Osteocyte (in vitro differentiated cells): Measurements from ENCODE around the gene TPD52L2. TPM values are rescaled to one million over a fixed set of nuclear protein-coding genes. Genes with fewer than 3 reads are reported as not detected.

Experiments
- DNase-seq: peaks from one replicate; pipeline ENCODE4 v3.0.0; 2021; ENCODE audit warnings: mixed read lengths; ENCODE audit not compliant: unreplicated experiment; ENCODE audit errors: extremely low spot score
- H3K27ac Mint-ChIP-seq: one replicate; pipeline ENCODE4 v1.8.0; 2021; ENCODE audit warnings: mild to moderate bottlenecking, mixed read lengths; ENCODE audit not compliant: unreplicated experiment
- H3K27me3 Mint-ChIP-seq: one replicate; pipeline ENCODE4 v1.8.0; 2021; ENCODE audit warnings: mixed read lengths; ENCODE audit not compliant: unreplicated experiment
- H3K36me3 Mint-ChIP-seq: one replicate; pipeline ENCODE4 v1.8.0; 2021; ENCODE audit warnings: mixed read lengths; ENCODE audit not compliant: unreplicated experiment
- H3K4me1 Mint-ChIP-seq: one replicate; pipeline ENCODE4 v1.8.0; 2021; ENCODE audit warnings: mixed read lengths; ENCODE audit not compliant: unreplicated experiment
- H3K4me3 Mint-ChIP-seq: one replicate; pipeline ENCODE4 v1.8.0; 2021; ENCODE audit warnings: mild to moderate bottlenecking, moderate library complexity, mixed read lengths; ENCODE audit not compliant: unreplicated experiment
- H3K9me3 Mint-ChIP-seq: one replicate; pipeline ENCODE4 v1.8.0; 2021; ENCODE audit warnings: mixed read lengths; ENCODE audit not compliant: unreplicated experiment
- CTCF ChIP-seq: fragments of 200-600 bp; sonication (generic); IDR thresholded peaks from 2 replicates; pipeline ENCODE4 v1.5.0; 2021; ENCODE audit warnings: antibody characterized with exemption, mild to moderate bottlenecking, moderate library complexity
- total RNA-seq: library from RNA; stranded (reverse); gene quantifications from 2 replicates; pipeline ENCODE4 v1.2.1, GENCODE V29; 2021

TPD52L2 gene
- total RNA-seq, 1 donor from 2014 or later, result 102 TPM

GRCh38 chr20:63854069-63854765, 10.9 kb upstream of the TPD52L2 start:
- Mint-ChIP-seq H3K27me3 (no peaks in the 10 kb centered on the region), H3K36me3 (no peaks in the 10 kb centered on the region), H3K4me3 (no peak overlapping the region), H3K4me1 (peaks cover 42% of the 10 kb centered on the region), H3K27ac (no peak overlapping the region), H3K9me3 (no peaks in the 10 kb centered on the region)
- TF ChIP-seq CTCF, result no peak
- no peak for DNase-seq

- DNase-seq, result no peak
- no peaks in the 10 kb centered on the region for H3K9me3 Mint-ChIP-seq
- no peak overlapping the region for H3K27ac Mint-ChIP-seq
- H3K4me3 Mint-ChIP-seq, result no peak overlapping the region
- no peaks in the 10 kb centered on the region for H3K27me3 Mint-ChIP-seq
- TF ChIP-seq CTCF, result no peak
- H3K4me1 Mint-ChIP-seq, result peaks cover 48% of the 10 kb centered on the region
- H3K36me3 Mint-ChIP-seq, result no peaks in the 10 kb centered on the region
Observed at GRCh38 chr20:63854766-63855362, 10.2 kb upstream of the TPD52L2 start.

GRCh38 chr20:63855363-63856097, 9.5 kb upstream of the TPD52L2 start:
- no peak for TF ChIP-seq CTCF
- H3K4me3 Mint-ChIP-seq, result no peak overlapping the region
- H3K36me3 Mint-ChIP-seq, result no peaks in the 10 kb centered on the region
- no peak overlapping the region for H3K27ac Mint-ChIP-seq
- H3K9me3 Mint-ChIP-seq, result no peaks in the 10 kb centered on the region
- no peak for DNase-seq
- no peaks in the 10 kb centered on the region for H3K27me3 Mint-ChIP-seq
- peaks cover 48% of the 10 kb centered on the region for H3K4me1 Mint-ChIP-seq

GRCh38 chr20:63856098-63856511, 9.0 kb upstream of the TPD52L2 start:
- no peak for TF ChIP-seq CTCF
- no peak overlapping the region for H3K4me3 Mint-ChIP-seq
- no peak for DNase-seq
- H3K27ac Mint-ChIP-seq, result no peak overlapping the region
- H3K27me3 Mint-ChIP-seq, result no peaks in the 10 kb centered on the region
- H3K9me3 Mint-ChIP-seq, result no peaks in the 10 kb centered on the region
- no peaks in the 10 kb centered on the region for H3K36me3 Mint-ChIP-seq
- peaks cover 48% of the 10 kb centered on the region for H3K4me1 Mint-ChIP-seq

GRCh38 chr20:63857764-63858392, 7.2 kb upstream of the TPD52L2 start:
- H3K36me3 Mint-ChIP-seq, result no peaks in the 10 kb centered on the region
- DNase-seq, result no peak
- peak overlapping the region; percentile 82 for H3K27ac Mint-ChIP-seq
- TF ChIP-seq CTCF, result no peak
- H3K4me1 Mint-ChIP-seq, result peaks cover 45% of the 10 kb centered on the region
- peak overlapping the region; percentile 29 for H3K4me3 Mint-ChIP-seq
- no peaks in the 10 kb centered on the region for H3K27me3 Mint-ChIP-seq
- no peaks in the 10 kb centered on the region for H3K9me3 Mint-ChIP-seq
